A204.1 (cell line): ENCODE data around the gene KCTD3.
A peak's percentile ranks its signal among the peaks of the same experiment; 100 is the strongest.

Experiments
- FAIRE-seq: peaks from 2 replicates; lab custom pipeline; 2012; peaks lifted over from hg19 to GRCh38; lab: Jason Lieb, UNC

The KCTD3 gene

GRCh38 chr1:215566556-215567490, at the start of gene KCTD3:
Gene KCTD3, plus strand, starts transcription at chr1:215567304. Its CDS starts 382 bp downstream, at chr1:215567686.
- no peak for FAIRE-seq

- no peak for FAIRE-seq
Measured at GRCh38 chr1:215517441-215517891, 49.6 kb upstream of the KCTD3 start.

GRCh38 chr1:215518594-215518993, 48.5 kb upstream of the KCTD3 start:
- no peak for FAIRE-seq

- no peak for FAIRE-seq
Measured at GRCh38 chr1:215521279-215521678, 45.8 kb upstream of the KCTD3 start.

GRCh38 chr1:215523128-215523861, 43.8 kb upstream of the KCTD3 start:
- FAIRE-seq: no peak

- no peak for FAIRE-seq
Measured at GRCh38 chr1:215523906-215524305, 43.2 kb upstream of the KCTD3 start.

GRCh38 chr1:215526147-215526845, 40.8 kb upstream of the KCTD3 start:
- FAIRE-seq: peak; percentile 98

- FAIRE-seq: no peak
Measured at GRCh38 chr1:215526846-215527151, 40.3 kb upstream of the KCTD3 start.

- no peak for FAIRE-seq
Measured at GRCh38 chr1:215529111-215529510, 38.0 kb upstream of the KCTD3 start.

GRCh38 chr1:215529571-215529970, 37.5 kb upstream of the KCTD3 start:
- no peak for FAIRE-seq

GRCh38 chr1:215530401-215530984, 36.6 kb upstream of the KCTD3 start:
- no peak for FAIRE-seq

GRCh38 chr1:215539803-215540570, 27.1 kb upstream of the KCTD3 start:
- FAIRE-seq: no peak

- no peak for FAIRE-seq
Measured at GRCh38 chr1:215542301-215542700, 24.8 kb upstream of the KCTD3 start.

GRCh38 chr1:215543191-215543606, 23.9 kb upstream of the KCTD3 start:
- FAIRE-seq: no peak

GRCh38 chr1:215543806-215544205, 23.3 kb upstream of the KCTD3 start:
- FAIRE-seq: no peak

- FAIRE-seq: no peak
Measured at GRCh38 chr1:215544566-215544965, 22.5 kb upstream of the KCTD3 start.

GRCh38 chr1:215545096-215545495, 22.0 kb upstream of the KCTD3 start:
- FAIRE-seq: no peak

GRCh38 chr1:215547011-215547410, 20.1 kb upstream of the KCTD3 start:
- FAIRE-seq: no peak

- no peak for FAIRE-seq
Measured at GRCh38 chr1:215551806-215552205, 15.3 kb upstream of the KCTD3 start.

GRCh38 chr1:215554865-215555264, 12.2 kb upstream of the KCTD3 start:
- FAIRE-seq: no peak

GRCh38 chr1:215555531-215555930, 11.6 kb upstream of the KCTD3 start:
- peak; percentile 3 for FAIRE-seq

- no peak for FAIRE-seq
Measured at GRCh38 chr1:215556996-215557395, 10.1 kb upstream of the KCTD3 start.
